NCI-H226 (cell line): ENCODE measurements around the gene AMDHD1.
"Not testable (repeated sequence)": the region's sequence is repeated elsewhere in the genome, so short reads cannot be mapped to it uniquely, and the experiment has no call there.

Experiments
- DNase-seq: peaks from one replicate; pipeline ENCODE4 v3.0.0-alpha.2; 2015

Gene AMDHD1

GRCh38 chr12:95966287-95966870, 23.2 kb downstream of the AMDHD1 start:
- DNase-seq: no peak

- no peak for DNase-seq
These were observed 24.2 kb downstream of the AMDHD1 start for GRCh38 chr12:95967301-95967700.

GRCh38 chr12:95969116-95969515, 26.0 kb downstream of the AMDHD1 start:
- not testable (repeated sequence) for DNase-seq

- DNase-seq: no peak
These were observed 27.8 kb downstream of the AMDHD1 start for GRCh38 chr12:95970905-95971304.

- DNase-seq: no peak
These were observed 29.8 kb downstream of the AMDHD1 start for GRCh38 chr12:95972832-95973456.

- DNase-seq: no peak
These were observed 31.2 kb downstream of the AMDHD1 start for GRCh38 chr12:95974358-95974757.

GRCh38 chr12:95975491-95975890, 32.4 kb downstream of the AMDHD1 start:
- no peak for DNase-seq

GRCh38 chr12:95976416-95976832, 33.3 kb downstream of the AMDHD1 start:
- DNase-seq: peak; percentile 54

GRCh38 chr12:95977764-95978305, 34.7 kb downstream of the AMDHD1 start:
- no peak for DNase-seq

GRCh38 chr12:95978351-95978750, 35.2 kb downstream of the AMDHD1 start:
- DNase-seq: no peak

- DNase-seq: no peak
These were observed 35.6 kb downstream of the AMDHD1 start for GRCh38 chr12:95978774-95979173.

- DNase-seq: no peak
These were observed 37.3 kb downstream of the AMDHD1 start for GRCh38 chr12:95980437-95980836.

- DNase-seq: no peak
These were observed 39.5 kb downstream of the AMDHD1 start for GRCh38 chr12:95982602-95983001.

GRCh38 chr12:95984682-95985081, 41.6 kb downstream of the AMDHD1 start:
- DNase-seq: no peak

GRCh38 chr12:95986635-95987570, 43.8 kb downstream of the AMDHD1 start:
- DNase-seq: no peak

- no peak for DNase-seq
These were observed 45.6 kb downstream of the AMDHD1 start for GRCh38 chr12:95988506-95989275.

- no peak for DNase-seq
These were observed 46.5 kb downstream of the AMDHD1 start for GRCh38 chr12:95989504-95990123.

GRCh38 chr12:95990136-95990535, 47.0 kb downstream of the AMDHD1 start:
- DNase-seq: no peak

- DNase-seq: no peak
These were observed 50.8 kb downstream of the AMDHD1 start for GRCh38 chr12:95993907-95994306.

- DNase-seq: no peak
These were observed 51.3 kb downstream of the AMDHD1 start for GRCh38 chr12:95994476-95994875.

GRCh38 chr12:95995238-95996031, 52.3 kb downstream of the AMDHD1 start:
- DNase-seq: no peak
